HCT116 (cell line): ENCODE data around the gene LRIT3. TPM values are rescaled to one million over a fixed set of nuclear protein-coding genes. Genes with fewer than 3 reads are reported as not detected.

ENCODE experiments used
- ATAC-seq: fragments of 200-7000 bp; cut with Tn5 transposase; 2 replicates; pipeline ENCODE4 v1.9.1; 2020; ENCODE audit warnings: mild to moderate bottlenecking, moderate library complexity
- BruUV-seq: library from RNA; stranded (reverse); fragments of 400-500 nt; replicated peaks from 2 replicates; lab custom pipeline; 2021; lab: Mats Ljungman, UMichigan
- CTCF ChIA-PET: fragments of 300-600 bp; sonication (Branson Sonifier 250); formaldehyde crosslinking; loops from one replicate; lab custom pipeline; 2021; ENCODE audit warnings: antibody characterized with exemption; lab: Charles Lee
- POLR2A ChIA-PET: fragments of 300-600, 350-600 bp; sonication (Branson Sonifier 250); formaldehyde crosslinking; loops from one replicate; lab custom pipeline; 2021; ENCODE audit warnings: antibody characterized with exemption; lab: Charles Lee
- RAD21 ChIA-PET, 2 experiments: fragments of 300-600 bp; sonication (Branson Sonifier 250); formaldehyde crosslinking; loops; one replicate each; lab custom pipeline; 2023; ENCODE audit warnings: low total read pairs in 2 of 2; ENCODE audit not compliant: uncharacterized antibody in 2 of 2, unreplicated experiment in 2 of 2, low non-redundant PET in 1 of 2; lab: Charles Lee
- DNase-seq: peaks from one replicate; pipeline ENCODE4 v3.0.0-alpha.2; 2010; ENCODE audit warnings: low read depth, low spot score
- H2AFZ ChIP-seq: fragments of 200-600 bp; shearing (Covaris generic), sonication (generic); 2 replicates; pipeline ENCODE4 v1.6.1; 2017; ENCODE audit warnings: low read depth, mixed run types, mixed read lengths, antibody characterized with exemption, low read length; ENCODE audit not compliant: poor library complexity, severe bottlenecking
- H3K27ac ChIP-seq: 2 replicates; pipeline ENCODE4 v1.5.1; 2012; ENCODE audit warnings: low read depth, low read length
- H3K27me3 ChIP-seq: fragments of 200-600 bp; sonication (generic); 2 replicates; pipeline ENCODE4 v1.6.1; 2016; ENCODE audit warnings: mixed run types, low read length, mixed read lengths; ENCODE audit not compliant: insufficient read depth
- H3K36me3 ChIP-seq, 2 experiments: fragments of 200-500 bp in 1 of 2; fragments of 200-600 bp in 1 of 2; sonication (Bioruptor generic) in 1 of 2; sonication (generic) in 1 of 2; 2 replicates each; pipeline versions ENCODE4 v1.5.1 to v1.6.1; 2014 to 2016; ENCODE audit warnings: low read length in 2 of 2, inconsistent platforms in 1 of 2, mixed read lengths in 1 of 2, mixed run types in 1 of 2; ENCODE audit not compliant: insufficient read depth in 2 of 2, control insufficient read depth in 1 of 2
- H3K4me1 ChIP-seq, 2 experiments: fragments of 200-600 bp in 1 of 2; sonication (generic) in 1 of 2; 2 replicates each; pipeline versions ENCODE4 v1.5.1 to v1.6.1; 2012 to 2017; ENCODE audit warnings: low read length in 2 of 2, inconsistent platforms in 1 of 2, mild to moderate bottlenecking in 1 of 2, mixed read lengths in 1 of 2, mixed run types in 1 of 2, moderate library complexity in 1 of 2; ENCODE audit not compliant: insufficient read depth in 2 of 2, control insufficient read depth in 1 of 2
- H3K4me2 ChIP-seq: fragments of 200-600 bp; sonication (generic); 2 replicates; pipeline ENCODE4 v1.6.1; 2017; ENCODE audit warnings: mixed run types, low read length, mixed read lengths
- H3K4me3 ChIP-seq, 2 experiments: fragments of 200-600 bp in 1 of 2; sonication (generic) in 1 of 2; replicated peaks in 1 of 2; 2 replicates each; pipeline ENCODE4 v1.5.1; 2011 to 2016; ENCODE audit warnings: low read length in 2 of 2, control low read depth in 1 of 2, low read depth in 1 of 2, mild to moderate bottlenecking in 1 of 2, mixed read lengths in 1 of 2, mixed run types in 1 of 2
- H3K79me2 ChIP-seq: fragments of 200-600 bp; sonication (generic); 2 replicates; pipeline ENCODE4 v1.6.1; 2017; ENCODE audit warnings: mild to moderate bottlenecking, mixed run types, low read length, moderate library complexity, mixed read lengths; ENCODE audit not compliant: insufficient read depth
- H3K9ac ChIP-seq: fragments of 200-600 bp; sonication (generic); 2 replicates; pipeline ENCODE4 v1.6.1; 2016; ENCODE audit warnings: low read length, mixed read lengths
- H3K9me2 ChIP-seq: fragments of 200-600 bp; sonication (generic), shearing (Covaris generic); 2 replicates; pipeline ENCODE4 v1.6.1; 2017; ENCODE audit warnings: mixed run types, mild to moderate bottlenecking, moderate library complexity; ENCODE audit not compliant: insufficient read depth
- H3K9me3 ChIP-seq, 2 experiments: fragments of 200-500 bp in 1 of 2; fragments of 200-600 bp in 1 of 2; sonication (Bioruptor generic) in 1 of 2; sonication (generic) in 1 of 2; 2 replicates each; pipeline ENCODE4 v1.6.1; 2014 to 2017; ENCODE audit warnings: low read length in 2 of 2, mixed read lengths in 2 of 2, inconsistent platforms in 1 of 2, low read depth in 1 of 2, mild to moderate bottlenecking in 1 of 2, mixed run types in 1 of 2, moderate library complexity in 1 of 2; ENCODE audit not compliant: control insufficient read depth in 1 of 2, insufficient read depth in 1 of 2
- H4K20me1 ChIP-seq: fragments of 200-600 bp; sonication (generic), shearing (Covaris generic); 2 replicates; pipeline ENCODE4 v1.6.1; 2017; ENCODE audit warnings: mixed run types, mild to moderate bottlenecking, moderate library complexity; ENCODE audit not compliant: insufficient read depth
- ATF3 ChIP-seq: IDR thresholded peaks from 2 replicates; pipeline ENCODE4 v1.6.1; 2012
- CEBPB ChIP-seq: IDR thresholded peaks from 2 replicates; pipeline ENCODE4 v1.6.1; 2012; ENCODE audit warnings: low read depth
- CTCF ChIP-seq, 3 experiments: fragments of 200-600 bp in 1 of 3; sonication (generic) in 1 of 3; IDR thresholded peaks in 2 of 3; conservative IDR thresholded peaks in 1 of 3; 2 replicates each; pipeline ENCODE4 v1.5.1; 2012 to 2017; ENCODE audit warnings: low read depth in 2 of 3, low read length in 2 of 3, antibody characterized with exemption in 1 of 3, borderline replicate concordance in 1 of 3, control low read depth in 1 of 3, mild to moderate bottlenecking in 1 of 3, mixed read lengths in 1 of 3, mixed run types in 1 of 3, moderate library complexity in 1 of 3; ENCODE audit not compliant: insufficient read depth in 1 of 3
- ELF1 ChIP-seq: IDR thresholded peaks from 2 replicates; pipeline ENCODE4 v1.6.1; 2012; ENCODE audit warnings: low read depth, borderline replicate concordance
- EZH2phosphoT487 ChIP-seq: fragments of 200-600 bp; IDR thresholded peaks from 2 replicates; pipeline ENCODE4 v1.6.1; 2018; ENCODE audit warnings: antibody characterized with exemption, borderline replicate concordance
- JUND ChIP-seq: IDR thresholded peaks from 2 replicates; pipeline ENCODE4 v1.6.1; 2012
- MAX ChIP-seq: IDR thresholded peaks from 2 replicates; pipeline ENCODE4 v1.6.1; 2012
- POLR2A ChIP-seq: IDR thresholded peaks from 2 replicates; pipeline ENCODE4 v1.7.0; 2011; ENCODE audit warnings: borderline replicate concordance; ENCODE audit not compliant: insufficient read depth, insufficient read length; ENCODE audit errors: extremely low read depth
- POLR2AphosphoS5 ChIP-seq: IDR thresholded peaks from 2 replicates; pipeline ENCODE4 v1.6.1; 2011; ENCODE audit warnings: mild to moderate bottlenecking, low read depth, low read length, moderate library complexity
- REST ChIP-seq: IDR thresholded peaks from 2 replicates; pipeline ENCODE4 v1.6.1; 2012; ENCODE audit warnings: low read depth
- SIN3A ChIP-seq: IDR thresholded peaks from 2 replicates; pipeline ENCODE4 v1.6.1; 2012; ENCODE audit warnings: low read depth
- TCF7L2 ChIP-seq: IDR thresholded peaks from 2 replicates; pipeline ENCODE4 v1.7.0; 2011; ENCODE audit warnings: borderline replicate concordance, inconsistent platforms; ENCODE audit not compliant: insufficient read depth, insufficient read length; ENCODE audit errors: extremely low read depth
- YY1 ChIP-seq: IDR thresholded peaks from 2 replicates; pipeline ENCODE4 v1.6.1; 2011; ENCODE audit warnings: low read length, low read depth, moderate library complexity, mild to moderate bottlenecking; ENCODE audit not compliant: insufficient replicate concordance; ENCODE audit errors: extremely low read depth
- ZNF274 ChIP-seq: fragments of 200-500 bp; sonication (Bioruptor generic); IDR thresholded peaks from 2 replicates; pipeline ENCODE4 v1.6.1; 2014; ENCODE audit warnings: mild to moderate bottlenecking, low read depth, low read length, inconsistent platforms
- intact Hi-C: fragments of 100-400 bp; cut with micrococcal nuclease; formaldehyde crosslinking; loops from 2 replicates; pipeline ENCODE4 v1.10.0; 2022
- total RNA-seq: library from RNA; stranded (reverse); gene quantifications from one replicate; pipeline ENCODE4 v1.2.1, GENCODE V29; 2021; ENCODE audit not compliant: unreplicated experiment

The LRIT3 gene
- total RNA-seq, 1 experiment from 2014 or later = 0.47 TPM

- no TSS peak for BruUV-seq
- ChIA-PET CTCF (no interaction called here), RAD21 (no interaction called here)
- Histone ChIP-seq H3K9me3 (no peaks in the 10 kb centered on the region), H3K27ac (no peak overlapping the region)
- ATAC-seq = no peak
- no peak for TF ChIP-seq CEBPB
- TF ChIP-seq CTCF (IDR thresholded peaks at IDR 0.05 in 2 of 3, conservative IDR thresholded peaks at IDR 0.05 in 1 of 3; ENCODE audit: borderline replicate concordance in 1 of 3, insufficient read depth in 1 of 3, low read depth in 2 of 3, low read length in 2 of 3) = no peak
- TF ChIP-seq EZH2phosphoT487 = no peak
- no peak for TF ChIP-seq ATF3
- no peak for TF ChIP-seq JUND
- TF ChIP-seq TCF7L2 = no peak
- TF ChIP-seq MAX = no peak
- no peak for TF ChIP-seq POLR2A
- TF ChIP-seq ELF1 = no peak
- no peak for TF ChIP-seq REST
- TF ChIP-seq SIN3A = no peak
- no peak for TF ChIP-seq POLR2AphosphoS5
- no peak for TF ChIP-seq ZNF274
- TF ChIP-seq YY1 = no peak
- TF ChIP-seq, all 23 proteins: peak for 0
- Histone ChIP-seq H4K20me1 (no peaks in the 10 kb centered on the region), H3K4me3 (no peak overlapping the region), H3K4me2 (no peak overlapping the region), H3K36me3 (no peaks in the 10 kb centered on the region), H2AFZ (no peak overlapping the region), H3K27me3 (no peaks in the 10 kb centered on the region), H3K79me2 (no peaks in the 10 kb centered on the region), H3K4me1 (peaks cover 4 to 8% of the 10 kb centered on the region in 2 experiments; a peak in 2 of 4 replicates), H3K9me2 (no peaks in the 10 kb centered on the region), H3K9ac (no peak overlapping the region)
- POLR2A ChIA-PET = no interaction called here
- DNase-seq = no peak
- intact Hi-C loops = no loop called here
Measured at GRCh38 chr4:109908731-109909130, 60.8 kb downstream of the LRIT3 start.
